GM23338 (cell line): Measurements from ENCODE around the gene ADSS1. TPM values are rescaled to one million over a fixed set of nuclear protein-coding genes. Genes with fewer than 3 reads are reported as not detected.
"Not testable (repeated sequence)": the region's sequence is repeated elsewhere in the genome, so short reads cannot be mapped to it uniquely, and the experiment has no call there.

Experiments used
- ATAC-seq: fragments of 200-7000 bp; cut with Tn5 transposase; 3 replicates; pipeline ENCODE4 v1.9.1; 2020
- DNase-seq: peaks from one replicate; pipeline ENCODE4 v3.0.0-alpha.2; 2015; ENCODE audit warnings: low spot score
- H2AFZ ChIP-seq: fragments of 200-600 bp; sonication (generic); 2 replicates; pipeline ENCODE4 v1.8.0; 2016; ENCODE audit warnings: antibody characterized with exemption, mild to moderate bottlenecking, moderate library complexity
- H3F3A ChIP-seq: fragments of 200-600 bp; sonication (generic); replicated peaks from 2 replicates; pipeline ENCODE4 v1.8.0; 2017; ENCODE audit warnings: antibody characterized with exemption, mixed run types, low read depth
- H3K27ac ChIP-seq: fragments of 200-600 bp; sonication (generic); 2 replicates; pipeline ENCODE4 v1.6.1; 2016; ENCODE audit warnings: low read depth
- H3K27me3 ChIP-seq: fragments of 200-600 bp; sonication (generic); 2 replicates; pipeline ENCODE4 v1.8.0; 2016; ENCODE audit warnings: mild to moderate bottlenecking, mixed run types, moderate library complexity; ENCODE audit not compliant: insufficient read depth
- H3K36me3 ChIP-seq: fragments of 200-600 bp; sonication (generic); 2 replicates; pipeline ENCODE4 v1.8.0; 2016; ENCODE audit warnings: mild to moderate bottlenecking; ENCODE audit not compliant: insufficient read depth
- H3K4me1 ChIP-seq: fragments of 200-600 bp; sonication (generic); 2 replicates; pipeline ENCODE4 v1.8.0; 2016; ENCODE audit warnings: mild to moderate bottlenecking, moderate library complexity; ENCODE audit not compliant: insufficient read depth
- H3K4me2 ChIP-seq: fragments of 200-600 bp; sonication (generic); 2 replicates; pipeline ENCODE4 v1.7.1; 2017; ENCODE audit warnings: mixed run types
- H3K4me3 ChIP-seq: fragments of 200-600 bp; sonication (generic); 2 replicates; pipeline ENCODE4 v1.6.1; 2016; ENCODE audit warnings: mixed run types
- H3K79me2 ChIP-seq: fragments of 200-600 bp; sonication (generic); replicated peaks from 2 replicates; pipeline ENCODE4 v1.8.0; 2017; ENCODE audit warnings: mild to moderate bottlenecking; ENCODE audit not compliant: insufficient read depth
- H3K9me2 ChIP-seq: fragments of 200-600 bp; sonication (generic); 2 replicates; pipeline ENCODE4 v1.8.0; 2017; ENCODE audit not compliant: insufficient read depth
- H4K20me1 ChIP-seq: fragments of 200-600 bp; sonication (generic); replicated peaks from 2 replicates; pipeline ENCODE4 v1.8.0; 2017; ENCODE audit warnings: mild to moderate bottlenecking; ENCODE audit not compliant: insufficient read depth
- H3K27ac Mint-ChIP-seq: 2 replicates; pipeline ENCODE4 v1.8.0; 2020; ENCODE audit warnings: inconsistent platforms, mild to moderate bottlenecking, moderate library complexity, mixed read lengths
- H3K27me3 Mint-ChIP-seq: 3 replicates; pipeline ENCODE4 v1.8.0; 2022; ENCODE audit warnings: low read depth, mild to moderate bottlenecking, moderate library complexity, mixed read lengths, inconsistent platforms; ENCODE audit not compliant: insufficient read depth, poor library complexity
- H3K36me3 Mint-ChIP-seq: 3 replicates; pipeline ENCODE4 v1.8.0; 2021; ENCODE audit warnings: low read depth, mild to moderate bottlenecking, inconsistent platforms, moderate library complexity, mixed read lengths
- H3K4me1 Mint-ChIP-seq: 3 replicates; pipeline ENCODE4 v1.8.0; 2020; ENCODE audit warnings: mild to moderate bottlenecking, inconsistent platforms, mixed read lengths
- H3K4me3 Mint-ChIP-seq: 3 replicates; pipeline ENCODE4 v1.8.0; 2021; ENCODE audit warnings: moderate library complexity, mild to moderate bottlenecking, inconsistent platforms, mixed read lengths
- H3K9me3 Mint-ChIP-seq: 3 replicates; pipeline ENCODE4 v1.8.0; 2020; ENCODE audit warnings: moderate library complexity, mild to moderate bottlenecking, inconsistent platforms, mixed read lengths
- EZH2phosphoT487 ChIP-seq: fragments of 200-600 bp; sonication (generic); IDR thresholded peaks from one replicate; pipeline ENCODE4 v1.8.1; 2018; ENCODE audit warnings: antibody characterized with exemption; ENCODE audit not compliant: unreplicated experiment
- JUNB ChIP-seq: IDR thresholded peaks from one replicate; pipeline ENCODE4 v1.6.1; 2016; ENCODE audit warnings: antibody characterized with exemption; ENCODE audit not compliant: unreplicated experiment
- NANOG ChIP-seq: IDR thresholded peaks from 2 replicates; pipeline ENCODE4 v1.6.1; 2016; ENCODE audit warnings: antibody characterized with exemption, borderline replicate concordance
- POLR2AphosphoS5 ChIP-seq: IDR thresholded peaks from 2 replicates; pipeline ENCODE4 v1.6.1; 2016; ENCODE audit warnings: antibody characterized with exemption, low read depth
- STAT1 ChIP-seq: IDR thresholded peaks from one replicate; pipeline ENCODE4 v1.6.1; 2016; ENCODE audit warnings: antibody characterized with exemption; ENCODE audit not compliant: unreplicated experiment
- ZNF331 ChIP-seq: fragments of 250-450 bp; sonication (Bioruptor Pico); IDR thresholded peaks from 2 replicates; pipeline ENCODE4 v1.5.0; 2020; ENCODE audit warnings: low read depth, mild to moderate bottlenecking, moderate library complexity
- ZNF462 ChIP-seq: fragments of 250-450 bp; sonication (Bioruptor Pico); IDR thresholded peaks from 2 replicates; pipeline ENCODE4 v1.5.0; 2020; ENCODE audit warnings: mild to moderate bottlenecking, moderate library complexity
- polyA plus RNA-seq: library from polyadenylated mRNA; unstranded; fragments of >200 nt; fragmentation: Nextera tagmentation; extraction: Ambion mirVana; gene quantifications from 2 replicates; pipeline ENCODE4 v1.2.1, GENCODE V29; 2016
- total RNA-seq: library from RNA; depleted of rRNA; stranded (reverse); fragments of >200 nt; shearing (Covaris generic); gene quantifications from 2 replicates; pipeline ENCODE4 v1.2.3, GENCODE V29; 2014
- TF ChIP-seq, protein P1 (sequence below): IDR thresholded peaks from one replicate; pipeline ENCODE4 v1.6.1; 2018; ENCODE audit warnings: antibody characterized with exemption; ENCODE audit not compliant: unreplicated experiment

The ADSS1 gene
- total and polyA plus RNA-seq, 2 experiments from 2014 or later = 9.5 to 11.6 TPM

- no peak for TF ChIP-seq ZNF462 (CRISPR knock-in tag)
- TF ChIP-seq POLR2AphosphoS5 = no peak
- TF ChIP-seq EZH2phosphoT487 = no peak
- no peak for TF ChIP-seq ZNF331 (CRISPR knock-in tag)
- no peak for TF ChIP-seq STAT1
- no peak for TF ChIP-seq JUNB
- TF ChIP-seq, protein P1, sequence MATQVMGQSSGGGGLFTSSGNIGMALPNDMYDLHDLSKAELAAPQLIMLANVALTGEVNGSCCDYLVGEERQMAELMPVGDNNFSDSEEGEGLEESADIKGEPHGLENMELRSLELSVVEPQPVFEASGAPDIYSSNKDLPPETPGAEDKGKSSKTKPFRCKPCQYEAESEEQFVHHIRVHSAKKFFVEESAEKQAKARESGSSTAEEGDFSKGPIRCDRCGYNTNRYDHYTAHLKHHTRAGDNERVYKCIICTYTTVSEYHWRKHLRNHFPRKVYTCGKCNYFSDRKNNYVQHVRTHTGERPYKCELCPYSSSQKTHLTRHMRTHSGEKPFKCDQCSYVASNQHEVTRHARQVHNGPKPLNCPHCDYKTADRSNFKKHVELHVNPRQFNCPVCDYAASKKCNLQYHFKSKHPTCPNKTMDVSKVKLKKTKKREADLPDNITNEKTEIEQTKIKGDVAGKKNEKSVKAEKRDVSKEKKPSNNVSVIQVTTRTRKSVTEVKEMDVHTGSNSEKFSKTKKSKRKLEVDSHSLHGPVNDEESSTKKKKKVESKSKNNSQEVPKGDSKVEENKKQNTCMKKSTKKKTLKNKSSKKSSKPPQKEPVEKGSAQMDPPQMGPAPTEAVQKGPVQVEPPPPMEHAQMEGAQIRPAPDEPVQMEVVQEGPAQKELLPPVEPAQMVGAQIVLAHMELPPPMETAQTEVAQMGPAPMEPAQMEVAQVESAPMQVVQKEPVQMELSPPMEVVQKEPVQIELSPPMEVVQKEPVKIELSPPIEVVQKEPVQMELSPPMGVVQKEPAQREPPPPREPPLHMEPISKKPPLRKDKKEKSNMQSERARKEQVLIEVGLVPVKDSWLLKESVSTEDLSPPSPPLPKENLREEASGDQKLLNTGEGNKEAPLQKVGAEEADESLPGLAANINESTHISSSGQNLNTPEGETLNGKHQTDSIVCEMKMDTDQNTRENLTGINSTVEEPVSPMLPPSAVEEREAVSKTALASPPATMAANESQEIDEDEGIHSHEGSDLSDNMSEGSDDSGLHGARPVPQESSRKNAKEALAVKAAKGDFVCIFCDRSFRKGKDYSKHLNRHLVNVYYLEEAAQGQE = no peak
- TF ChIP-seq NANOG = no peak
These were observed 26.2 kb downstream of the ADSS1 start (continued) for GRCh38 chr14:104750056-104750752.

DNA sequence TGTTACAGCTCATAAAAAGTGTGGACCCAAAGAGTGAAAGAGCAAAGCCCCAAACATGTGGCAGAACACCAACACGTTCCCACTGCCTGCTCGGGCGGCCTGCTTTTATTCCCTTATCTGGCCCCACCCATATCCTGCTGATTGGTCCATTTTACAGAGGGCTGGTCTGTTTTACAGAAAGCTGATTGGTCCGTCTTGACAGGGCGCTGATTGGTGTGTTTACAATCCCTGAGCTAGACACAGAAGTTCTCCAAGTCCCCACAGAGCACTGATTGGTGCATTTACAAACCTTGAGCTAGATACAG is 26.7 kb downstream of the ADSS1 start:
- Mint-ChIP-seq H3K9me3 (peaks cover 27% of the 10 kb centered on the region), H3K36me3 (peaks cover 34% of the 10 kb centered on the region), H3K4me1 (peaks cover 17% of the 10 kb centered on the region), H3K27me3 (peaks cover 28% of the 10 kb centered on the region)
- not testable (repeated sequence) for ATAC-seq, H3F3A ChIP-seq, H2AFZ ChIP-seq, H3K9me2 ChIP-seq, H3K4me2 ChIP-seq, H3K27ac Mint-ChIP-seq, H3K27me3 ChIP-seq, H3K4me3 Mint-ChIP-seq, H4K20me1 ChIP-seq, DNase-seq, H3K27ac ChIP-seq, H3K4me1 ChIP-seq, H3K36me3 ChIP-seq, H3K4me3 ChIP-seq
- H3K79me2 ChIP-seq = peaks cover 23% of the 10 kb centered on the region
